GM18909 (cell line): Measurements from ENCODE around the gene TLE5.
"Not testable (repeated sequence)": the region's sequence is repeated elsewhere in the genome, so short reads cannot be mapped to it uniquely, and the experiment has no call there.

Experiments
- ATAC-seq: cut with Tn5 transposase; IDR thresholded peaks from one replicate; pipeline ENCODE4 v1.9.1; 2021; ENCODE audit warnings: mild to moderate bottlenecking; ENCODE audit not compliant: unreplicated experiment, poor library complexity

Gene TLE5

DNA sequence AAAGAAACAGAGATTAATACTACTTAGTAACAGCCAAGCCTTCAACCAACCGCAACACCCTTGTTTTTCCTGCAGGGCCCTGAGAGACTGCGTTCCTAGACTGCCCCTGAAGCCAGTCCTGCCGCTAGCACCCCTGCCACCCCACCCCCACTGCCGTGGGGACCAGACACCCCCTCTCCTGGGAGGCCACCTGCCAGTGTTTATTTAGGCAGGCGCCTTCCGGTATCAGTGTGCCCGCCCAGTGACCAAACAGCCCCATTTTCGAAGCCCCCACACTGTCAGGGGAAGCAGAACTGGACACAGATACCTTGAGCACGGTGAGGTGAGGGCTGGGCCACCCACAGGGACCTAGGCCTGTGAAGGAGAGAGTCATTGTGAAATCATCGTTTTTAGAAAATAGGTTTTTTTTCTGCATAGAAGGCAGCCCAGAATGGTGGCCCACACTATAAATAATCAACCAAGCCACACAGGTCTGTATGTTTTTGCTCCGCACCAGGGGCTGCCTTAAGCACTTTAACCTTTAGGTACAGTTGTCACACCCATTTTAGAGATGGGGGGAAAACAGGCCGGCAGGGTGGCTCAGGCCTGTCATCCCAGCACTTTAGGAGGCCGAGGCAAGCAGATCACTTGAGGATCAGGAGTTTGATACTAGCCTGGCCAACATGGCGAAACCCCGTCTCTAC, 3.5 kb upstream of the TLE5 start:
- peak; percentile 66 for ATAC-seq

DNA sequence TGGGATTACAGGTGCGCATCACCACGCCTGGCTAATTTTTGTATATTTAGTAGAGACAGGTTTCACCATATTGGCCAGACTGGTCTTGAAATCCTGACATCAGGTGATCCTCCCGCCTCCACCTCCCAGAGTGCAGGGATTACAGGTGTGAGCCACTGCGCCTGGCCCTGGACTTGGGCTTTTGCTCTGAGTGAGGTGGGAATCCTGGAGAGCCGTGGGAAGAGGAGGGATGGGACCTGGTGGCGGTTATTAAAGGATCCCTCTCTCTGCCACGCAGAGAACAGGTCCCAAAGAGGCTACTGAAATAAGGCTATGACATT, 1.7 kb upstream of the TLE5 start:
- no peak for ATAC-seq

DNA sequence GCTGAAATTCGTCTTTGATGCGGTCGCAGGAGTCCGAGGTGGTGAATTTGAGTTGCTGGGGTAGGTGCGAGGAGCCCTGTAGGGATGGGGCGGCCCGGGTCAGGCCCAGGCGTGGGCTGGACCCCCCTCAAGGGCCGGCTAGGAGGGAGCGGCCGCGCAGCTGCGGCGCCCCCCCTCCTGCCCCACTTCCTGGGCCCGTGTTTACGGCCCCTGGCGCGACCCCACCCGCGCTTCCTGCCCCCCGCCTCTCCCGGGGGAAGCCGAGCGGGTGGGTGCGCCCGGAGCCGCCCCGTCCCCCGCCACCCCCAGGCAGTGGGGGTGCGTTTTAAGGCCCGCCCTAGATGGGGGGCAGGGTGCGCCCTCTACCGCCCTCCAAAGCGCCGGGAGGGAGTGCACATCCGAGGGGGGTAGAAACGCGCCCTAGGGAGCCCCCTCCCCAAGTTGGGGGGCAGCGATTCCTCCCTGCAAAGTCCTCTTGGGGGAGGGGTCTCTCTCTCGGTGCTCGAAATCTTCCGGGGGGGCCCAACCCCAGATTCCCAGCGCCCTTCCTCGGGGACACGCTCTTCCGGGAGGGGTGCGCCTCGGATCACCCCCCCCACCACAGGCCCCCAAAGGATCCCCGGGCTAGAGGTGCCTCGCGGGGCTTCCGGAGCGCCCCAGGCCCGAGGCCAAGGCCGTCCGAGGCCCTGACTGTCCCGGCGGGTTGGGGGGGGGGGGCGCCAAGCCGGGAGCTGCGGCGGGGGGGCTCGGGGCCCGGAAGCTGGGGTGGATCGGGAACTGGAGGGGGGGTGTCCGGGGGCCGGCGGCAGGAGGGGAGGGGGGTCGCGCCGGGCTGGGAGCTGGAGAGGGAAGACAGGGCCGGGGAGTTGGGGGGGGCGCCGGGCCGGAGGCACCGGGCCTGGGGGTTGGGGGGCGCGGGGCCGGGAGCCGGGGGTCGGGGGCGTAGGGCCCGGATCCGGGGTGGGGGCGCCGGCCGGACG, 823 bp downstream of the TLE5 start:
- ATAC-seq, result no peak

- no peak for ATAC-seq
Measured at GRCh38 chr19:3060857-3061181, 1.5 kb downstream of the TLE5 start.

- ATAC-seq, result no peak
Measured at GRCh38 chr19:3059653-3060052, 2.6 kb downstream of the TLE5 start.

- ATAC-seq, result no peak
Measured at GRCh38 chr19:3058821-3059314, 3.4 kb downstream of the TLE5 start.

- no peak for ATAC-seq
Measured at GRCh38 chr19:3058009-3058820, 4.1 kb downstream of the TLE5 start.

- ATAC-seq, result no peak
Measured at GRCh38 chr19:3057275-3057714, 5.0 kb downstream of the TLE5 start.

DNA sequence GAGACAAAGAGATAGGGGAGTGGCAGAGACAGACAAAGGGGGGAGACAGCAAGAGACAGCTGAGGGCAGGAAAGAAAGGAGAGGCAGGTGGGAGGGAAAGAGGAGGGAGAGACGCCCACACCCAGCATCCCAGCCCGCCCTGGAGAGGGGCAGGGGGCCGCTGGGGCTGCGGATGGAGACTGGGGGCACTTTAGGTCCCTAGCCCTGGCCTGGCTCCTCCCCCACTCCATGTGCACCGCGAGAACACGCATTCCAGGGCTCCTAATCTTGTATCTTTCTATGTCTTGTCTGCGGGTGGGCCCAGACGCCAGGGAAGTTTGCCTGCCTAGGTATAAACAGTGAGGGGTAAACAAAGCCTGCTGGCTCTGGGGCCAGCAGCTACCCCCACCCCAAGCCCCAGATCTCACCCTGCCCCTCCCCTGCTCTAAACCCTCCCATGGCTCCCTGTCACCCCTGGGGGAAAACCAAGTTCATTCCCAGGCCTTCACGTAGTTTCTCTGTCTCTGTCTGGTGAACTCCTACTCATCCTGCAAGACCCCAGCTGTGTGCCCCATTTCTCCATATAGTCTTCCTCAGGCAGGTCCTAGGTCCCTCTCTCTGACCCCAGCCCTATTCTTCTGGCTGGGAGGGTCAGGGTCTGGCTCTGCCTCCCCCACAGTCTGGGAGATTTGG, 5.7 kb downstream of the TLE5 start:
- no peak for ATAC-seq

DNA sequence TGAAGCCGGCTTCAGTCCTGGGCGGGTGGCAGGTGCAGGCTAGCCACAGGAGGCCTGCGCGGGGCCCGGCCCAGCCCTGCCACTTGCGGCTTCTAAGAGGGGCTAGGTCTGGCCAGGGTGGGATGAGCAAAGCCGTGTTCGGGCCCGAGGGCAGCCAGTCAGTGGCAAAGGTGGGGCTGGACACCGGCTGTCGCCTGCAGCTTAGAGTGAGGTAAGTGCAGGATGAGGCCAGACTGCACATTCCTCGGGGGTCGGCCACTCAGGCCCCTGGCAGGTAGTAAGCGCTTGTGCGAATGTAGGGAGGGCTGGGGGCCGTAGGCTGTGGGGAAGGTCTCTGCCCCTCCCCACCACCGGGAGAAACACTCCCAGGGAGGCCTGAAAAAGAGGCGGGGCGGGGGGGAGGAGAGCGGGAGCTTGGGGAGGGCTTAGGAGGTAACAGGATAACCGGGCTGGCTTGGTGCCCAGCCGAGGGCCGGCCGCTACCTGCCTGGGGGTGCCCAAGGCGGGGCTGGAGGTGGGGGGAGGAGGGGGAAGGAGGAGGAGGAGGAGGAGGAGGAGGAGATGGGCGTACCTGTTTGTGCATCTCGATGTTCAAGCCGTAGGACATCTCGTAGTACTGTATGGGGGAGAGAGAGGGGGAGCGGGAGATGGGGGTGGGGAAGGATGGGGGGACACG, 6.4 kb downstream of the TLE5 start:
- ATAC-seq, result no peak

GRCh38 chr19:3054972-3055740, 7.1 kb downstream of the TLE5 start:
- no peak for ATAC-seq

GRCh38 chr19:3054265-3054971, 7.9 kb downstream of the TLE5 start:
- ATAC-seq, result no peak

DNA sequence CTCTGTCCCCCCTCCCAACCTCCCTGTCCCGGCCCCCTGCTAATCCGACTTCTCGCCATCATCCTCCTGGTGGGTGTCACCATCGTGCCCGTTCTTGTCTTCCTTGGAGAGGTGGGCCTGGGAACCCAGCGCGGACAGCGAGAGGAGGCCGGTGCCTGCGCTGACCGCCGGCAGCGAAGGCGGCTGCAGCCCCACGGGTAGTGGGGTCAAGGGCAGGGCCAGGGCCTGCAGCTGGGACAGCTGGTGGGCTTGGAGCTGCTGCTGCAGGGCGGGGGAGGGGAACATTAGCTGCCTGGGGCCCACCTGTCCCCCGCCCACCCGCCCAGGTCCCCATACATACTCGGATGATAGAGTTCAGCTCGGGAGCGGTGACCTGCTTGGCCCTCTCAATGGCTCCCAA, 8.5 kb downstream of the TLE5 start:
- ATAC-seq, result no peak

DNA sequence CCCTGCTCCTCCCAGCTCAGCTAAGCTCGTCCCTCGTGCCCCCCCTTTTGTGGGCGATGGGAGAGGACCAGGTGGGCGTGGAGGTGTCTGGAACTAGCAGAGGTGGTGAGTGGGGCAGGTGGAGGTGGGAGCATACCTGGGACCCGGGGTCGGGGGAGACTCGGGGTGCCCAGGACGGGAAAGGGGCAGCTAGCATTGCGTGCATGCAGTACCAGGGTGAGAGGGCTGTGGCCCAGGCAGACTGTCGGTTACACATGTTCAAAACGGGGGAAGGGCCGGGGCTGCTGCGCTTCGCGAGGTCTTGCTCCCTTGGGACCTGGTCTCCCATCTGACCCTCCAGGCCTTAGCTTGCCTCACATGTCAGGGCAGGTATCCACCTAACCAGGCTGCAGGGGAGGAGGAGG, 9.1 kb downstream of the TLE5 start:
- ATAC-seq, result no peak

- ATAC-seq, result not testable (repeated sequence)
Measured at GRCh38 chr19:3050016-3050415, 12.3 kb downstream of the TLE5 start.

- no peak for ATAC-seq
Measured at GRCh38 chr19:3049089-3049488, 13.2 kb downstream of the TLE5 start.

DNA sequence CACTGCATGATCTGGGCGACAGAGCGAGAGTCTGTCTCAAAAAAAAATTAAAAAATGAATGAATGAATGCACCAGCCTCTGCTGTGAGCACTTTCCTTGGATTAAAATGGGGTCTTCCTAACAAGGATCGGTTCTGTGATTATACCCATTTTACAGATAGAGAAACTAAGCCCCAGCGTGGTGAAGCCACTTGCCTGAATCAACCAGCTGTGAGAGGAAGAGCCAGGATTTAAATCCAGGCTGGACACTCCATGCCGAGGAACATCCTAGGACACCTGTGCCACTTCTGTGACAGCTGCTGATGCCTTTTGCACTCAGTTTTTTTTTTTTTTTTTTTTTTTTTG, 14.1 kb downstream of the TLE5 start:
- no peak for ATAC-seq

DNA sequence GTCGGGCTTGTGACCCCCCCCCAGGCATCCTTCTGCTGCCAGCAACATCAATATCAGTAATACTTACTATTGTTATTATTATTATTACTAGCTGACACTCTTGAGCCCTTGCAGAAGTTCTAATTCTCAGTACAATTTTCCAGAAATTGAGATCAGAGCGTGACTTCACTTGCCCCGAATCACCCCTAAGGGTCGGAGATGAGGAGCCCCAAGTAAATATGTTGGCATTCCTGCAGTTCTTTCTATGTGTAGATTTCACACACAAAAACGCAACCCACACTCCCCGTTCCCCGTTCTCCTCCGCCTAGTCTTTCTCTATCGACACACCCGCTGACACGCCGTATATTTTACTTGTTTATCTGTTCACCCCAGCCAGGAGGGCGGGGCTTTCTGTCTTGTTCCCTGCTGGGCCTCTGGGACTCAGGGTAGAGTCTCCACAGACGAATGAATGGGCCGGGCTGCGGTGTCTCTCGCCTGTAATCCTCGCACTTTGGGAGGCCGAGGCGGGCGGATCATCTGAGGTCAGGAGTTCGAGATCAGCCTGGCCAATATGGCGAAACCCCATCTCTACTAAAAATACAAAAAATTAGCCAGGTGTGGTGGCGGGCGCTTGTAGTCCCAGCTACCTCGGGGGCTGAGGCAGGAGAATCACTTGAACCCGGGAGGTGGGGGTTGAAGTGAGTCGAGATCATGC, 14.7 kb downstream of the TLE5 start:
- ATAC-seq, result no peak
